Trophoblast cell (in vitro differentiated cells and primary cell): ENCODE data around the gene PPP1CC.
A peak's percentile ranks its signal among the peaks of the same experiment; 100 is the strongest.

ENCODE experiments used
- DNase-seq, 2 donors: peaks; one replicate each; pipeline ENCODE4 v3.0.0-alpha.2; 2016
- H2AFZ ChIP-seq: 2 replicates; pipeline ENCODE4 v1.6.1; 2013; ENCODE audit warnings: low read length, moderate library complexity, mild to moderate bottlenecking; ENCODE audit not compliant: insufficient read depth, poor library complexity
- H2AK5ac ChIP-seq: 2 replicates; pipeline ENCODE4 v1.6.1; 2013; ENCODE audit warnings: mild to moderate bottlenecking, low read length
- H2BK120ac ChIP-seq: 2 replicates; pipeline ENCODE4 v1.6.1; 2013; ENCODE audit warnings: low read length, mild to moderate bottlenecking, moderate library complexity; ENCODE audit not compliant: insufficient read depth, poor library complexity
- H2BK12ac ChIP-seq: 2 replicates; pipeline ENCODE4 v1.6.1; 2013; ENCODE audit warnings: mild to moderate bottlenecking, low read length, moderate library complexity
- H2BK5ac ChIP-seq: 2 replicates; pipeline ENCODE4 v1.6.1; 2013; ENCODE audit warnings: low read length, low read depth, moderate library complexity, mild to moderate bottlenecking; ENCODE audit not compliant: poor library complexity
- H3K14ac ChIP-seq: 2 replicates; pipeline ENCODE4 v1.6.1; 2013; ENCODE audit warnings: mild to moderate bottlenecking, low read length
- H3K18ac ChIP-seq: 2 replicates; pipeline ENCODE4 v1.6.1; 2013; ENCODE audit warnings: mild to moderate bottlenecking, low read length
- H3K23ac ChIP-seq: 2 replicates; pipeline ENCODE4 v1.6.1; 2013; ENCODE audit warnings: low read length
- H3K27ac ChIP-seq: 2 replicates; pipeline ENCODE4 v1.5.1; 2013; ENCODE audit warnings: low read depth, mild to moderate bottlenecking, inconsistent platforms, low read length, moderate library complexity
- H3K27me3 ChIP-seq: 2 replicates; pipeline ENCODE4 v1.6.1; 2013; ENCODE audit warnings: inconsistent platforms, mild to moderate bottlenecking, low read length, moderate library complexity; ENCODE audit not compliant: insufficient read depth
- H3K36me3 ChIP-seq, 2 experiments: 1 replicate in 1 of 2; 2 replicates in 1 of 2; pipeline ENCODE4 v1.6.1; 2013; ENCODE audit warnings: low read length in 2 of 2, mild to moderate bottlenecking in 2 of 2, moderate library complexity in 1 of 2; ENCODE audit not compliant: insufficient read depth in 2 of 2, control insufficient read depth in 1 of 2
- H3K4ac ChIP-seq: 2 replicates; pipeline ENCODE4 v1.6.1; 2013; ENCODE audit warnings: low read depth, mild to moderate bottlenecking, low read length, moderate library complexity
- H3K4me1 ChIP-seq, 2 experiments: 1 replicate in 1 of 2; 2 replicates in 1 of 2; pipeline ENCODE4 v1.6.1; 2013; ENCODE audit warnings: low read length in 2 of 2, mild to moderate bottlenecking in 2 of 2, moderate library complexity in 1 of 2; ENCODE audit not compliant: insufficient read depth in 2 of 2, control insufficient read depth in 1 of 2
- H3K4me2 ChIP-seq: 2 replicates; pipeline ENCODE4 v1.6.1; 2013; ENCODE audit warnings: inconsistent platforms, mild to moderate bottlenecking, low read length, moderate library complexity
- H3K4me3 ChIP-seq: 2 replicates; pipeline ENCODE4 v1.5.1; 2013; ENCODE audit warnings: mild to moderate bottlenecking, low read depth, low read length, inconsistent platforms
- H3K79me1 ChIP-seq: one replicate; pipeline ENCODE4 v1.6.1; 2013; ENCODE audit warnings: low read length
- H3K79me2 ChIP-seq: 2 replicates; pipeline ENCODE4 v1.6.1; 2013; ENCODE audit warnings: low read length, mild to moderate bottlenecking; ENCODE audit not compliant: control insufficient read depth, insufficient read depth, poor library complexity
- H3K9ac ChIP-seq: 2 replicates; pipeline ENCODE4 v1.6.1; 2013; ENCODE audit warnings: mild to moderate bottlenecking, low read length
- H3K9me3 ChIP-seq: 2 replicates; pipeline ENCODE4 v1.6.1; 2013; ENCODE audit warnings: low read depth, mild to moderate bottlenecking, control low read depth, inconsistent platforms, low read length; ENCODE audit not compliant: insufficient read depth
- H4K12ac ChIP-seq: 2 replicates; pipeline ENCODE4 v1.6.1; 2013; ENCODE audit warnings: low read depth, mild to moderate bottlenecking, low read length, moderate library complexity
- H4K8ac ChIP-seq: 2 replicates; pipeline ENCODE4 v1.6.1; 2013; ENCODE audit warnings: low read depth, mild to moderate bottlenecking, low read length, moderate library complexity
- H4K91ac ChIP-seq: one replicate; pipeline ENCODE4 v1.6.1; 2013; ENCODE audit warnings: low read depth, mild to moderate bottlenecking, low read length, moderate library complexity
- WGBS: extraction: QIAGEN DNeasy Blood & Tissue Kit; methylation state at CpG from one replicate; pipeline ENCODE4 v1.1.7; 2013; ENCODE audit warnings: missing lambda C conversion rate; ENCODE audit not compliant: insufficient read length, insufficient coverage; ENCODE audit errors: extremely low coverage; 5-methylcytosine and 5-hydroxymethylcytosine counted together

The PPP1CC gene

GRCh38 chr12:110785240-110785639, 42.5 kb upstream of the PPP1CC start:
- Histone ChIP-seq H2BK12ac (no peak overlapping the region), H4K8ac (no peak overlapping the region), H4K91ac (no peak overlapping the region), H3K79me2 (no peaks in the 10 kb centered on the region), H3K18ac (no peak overlapping the region), H2AFZ (no peak overlapping the region), H3K4me2 (no peak overlapping the region), H3K79me1 (no peaks in the 10 kb centered on the region), H3K4me3 (no peak overlapping the region), H3K4me1 (no peaks in the 10 kb centered on the region), H3K27ac (no peak overlapping the region), H3K9ac (no peak overlapping the region), H3K14ac (no peak overlapping the region), H2BK120ac (no peak overlapping the region), H2BK5ac (no peak overlapping the region), H3K9me3 (no peaks in the 10 kb centered on the region), H3K23ac (no peak overlapping the region), H4K12ac (no peak overlapping the region), H2AK5ac (no peak overlapping the region), H3K36me3 (no peaks in the 10 kb centered on the region), H3K27me3 (no peaks in the 10 kb centered on the region), H3K4ac (no peak overlapping the region)
- WGBS, result no CpG with 5 or more reads among the region's 7 CpGs
- DNase-seq, result no peak

- Histone ChIP-seq H3K36me3 (no peaks in the 10 kb centered on the region), H3K4ac (no peak overlapping the region), H3K4me1 (no peaks in the 10 kb centered on the region), H2BK120ac (no peak overlapping the region), H4K8ac (no peak overlapping the region), H3K23ac (no peak overlapping the region), H3K4me2 (no peak overlapping the region), H2BK12ac (no peak overlapping the region), H3K27me3 (no peaks in the 10 kb centered on the region), H3K27ac (no peak overlapping the region), H3K79me2 (no peaks in the 10 kb centered on the region), H3K9me3 (no peaks in the 10 kb centered on the region), H2AK5ac (no peak overlapping the region), H2AFZ (no peak overlapping the region), H4K91ac (no peak overlapping the region), H3K4me3 (no peak overlapping the region), H3K9ac (no peak overlapping the region), H4K12ac (no peak overlapping the region), H2BK5ac (no peak overlapping the region), H3K14ac (no peak overlapping the region), H3K18ac (no peak overlapping the region), H3K79me1 (no peaks in the 10 kb centered on the region)
- DNase-seq, result no peak
- no CpG with 5 or more reads among the region's 8 CpGs for WGBS
Observed at GRCh38 chr12:110782922-110783321, 40.2 kb upstream of the PPP1CC start.

- no peak for DNase-seq
- H2AFZ ChIP-seq, result no peak overlapping the region
- no peak overlapping the region for H2BK12ac ChIP-seq
- no peak overlapping the region for H2BK120ac ChIP-seq
- H4K12ac ChIP-seq, result no peak overlapping the region
- no peak overlapping the region for H4K8ac ChIP-seq
- no peak overlapping the region for H4K91ac ChIP-seq
- no peaks in the 10 kb centered on the region for H3K79me1 ChIP-seq
- H3K4ac ChIP-seq, result no peak overlapping the region
- WGBS, result no CpG with 5 or more reads among the region's 4 CpGs
- no peaks in the 10 kb centered on the region for H3K9me3 ChIP-seq
- H3K27me3 ChIP-seq, result no peaks in the 10 kb centered on the region
- no peak overlapping the region for H3K4me3 ChIP-seq
- no peak overlapping the region for H3K9ac ChIP-seq
- H2BK5ac ChIP-seq, result no peak overlapping the region
- H3K23ac ChIP-seq, result no peak overlapping the region
- H3K4me2 ChIP-seq, result no peak overlapping the region
- H3K36me3 ChIP-seq, result no peaks in the 10 kb centered on the region
- no peak overlapping the region for H3K14ac ChIP-seq
- H3K18ac ChIP-seq, result no peak overlapping the region
- H3K27ac ChIP-seq, result no peak overlapping the region
- H3K79me2 ChIP-seq, result no peaks in the 10 kb centered on the region
- no peaks in the 10 kb centered on the region for H3K4me1 ChIP-seq
- no peak overlapping the region for H2AK5ac ChIP-seq
Observed at GRCh38 chr12:110782094-110782493, 39.4 kb upstream of the PPP1CC start.

- Histone ChIP-seq H3K36me3 (no peaks in the 10 kb centered on the region), H3K27ac (no peak overlapping the region), H3K4me3 (no peak overlapping the region), H3K79me1 (no peaks in the 10 kb centered on the region), H3K4ac (no peak overlapping the region), H3K9me3 (no peaks in the 10 kb centered on the region), H2BK5ac (no peak overlapping the region), H3K79me2 (no peaks in the 10 kb centered on the region), H4K91ac (no peak overlapping the region), H2AFZ (no peak overlapping the region), H3K18ac (no peak overlapping the region), H3K23ac (peak overlapping the region; percentile 27), H4K12ac (no peak overlapping the region), H2AK5ac (no peak overlapping the region), H2BK120ac (no peak overlapping the region), H3K27me3 (no peaks in the 10 kb centered on the region), H3K4me1 (no peaks in the 10 kb centered on the region), H3K4me2 (no peak overlapping the region), H2BK12ac (no peak overlapping the region), H3K14ac (no peak overlapping the region), H4K8ac (no peak overlapping the region), H3K9ac (no peak overlapping the region)
- DNase-seq, result no peak
- WGBS, result no CpG with 5 or more reads among the region's 4 CpGs
Observed at GRCh38 chr12:110780448-110780847, 37.8 kb upstream of the PPP1CC start.
